Caco-2 (cell line): ENCODE data around the gene SF3B2. TPM values are rescaled to one million over a fixed set of nuclear protein-coding genes. Genes with fewer than 3 reads are reported as not detected.

Experiments used
- BruUV-seq: library from RNA; stranded (reverse); fragments of 400-500 nt; replicated peaks from 2 replicates; lab custom pipeline; 2021; lab: Mats Ljungman, UMichigan
- CTCF ChIA-PET: fragments of 300-600 bp; sonication (Branson Sonifier 250); formaldehyde crosslinking; loops from one replicate; lab custom pipeline; 2022; ENCODE audit warnings: antibody characterized with exemption; lab: Charles Lee
- POLR2A ChIA-PET: fragments of 300-600 bp; sonication (Branson Sonifier 250); formaldehyde crosslinking; loops from one replicate; lab custom pipeline; 2022; ENCODE audit warnings: antibody characterized with exemption; lab: Charles Lee
- DNase-seq, 2 experiments: peaks; one replicate each; pipeline versions ENCODE4 v3.0.0 to v3.0.0-alpha.2; 2020 to 2022
- H3K27me3 ChIP-seq: replicated peaks from 2 replicates; pipeline ENCODE4 v1.6.0; 2011; ENCODE audit warnings: low read length; ENCODE audit not compliant: control insufficient read depth, insufficient read depth
- H3K36me3 ChIP-seq: 2 replicates; pipeline ENCODE4 v1.5.1; 2011; ENCODE audit warnings: low read length; ENCODE audit not compliant: control insufficient read depth, insufficient read depth
- H3K4me1 ChIP-seq: fragments of 250-450 bp; sonication (Bioruptor Pico); 2 replicates; pipeline ENCODE4 v1.5.1; 2020; ENCODE audit warnings: mild to moderate bottlenecking
- H3K4me3 ChIP-seq: 2 replicates; pipeline ENCODE4 v1.5.1; 2011; ENCODE audit warnings: low read depth, mild to moderate bottlenecking, control low read depth, low read length
- H3K9me3 ChIP-seq: fragments of 250-450 bp; sonication (Bioruptor Pico); 2 replicates; pipeline ENCODE4 v1.5.1; 2020; ENCODE audit warnings: mild to moderate bottlenecking, moderate library complexity
- H3K27ac Mint-ChIP-seq: one replicate; pipeline ENCODE4 v1.8.0; 2022; ENCODE audit warnings: mixed read lengths; ENCODE audit not compliant: unreplicated experiment
- H3K27me3 Mint-ChIP-seq: one replicate; pipeline ENCODE4 v1.8.0; 2022; ENCODE audit warnings: mixed read lengths; ENCODE audit not compliant: insufficient read depth, unreplicated experiment
- H3K36me3 Mint-ChIP-seq: one replicate; pipeline ENCODE4 v1.8.0; 2022; ENCODE audit warnings: mild to moderate bottlenecking, mixed read lengths; ENCODE audit not compliant: insufficient read depth, unreplicated experiment
- H3K4me1 Mint-ChIP-seq: one replicate; pipeline ENCODE4 v1.8.0; 2022; ENCODE audit warnings: low read depth, mixed read lengths; ENCODE audit not compliant: unreplicated experiment
- H3K4me3 Mint-ChIP-seq: one replicate; pipeline ENCODE4 v1.8.0; 2022; ENCODE audit warnings: mild to moderate bottlenecking, moderate library complexity, mixed read lengths; ENCODE audit not compliant: unreplicated experiment
- H3K9me3 Mint-ChIP-seq: one replicate; pipeline ENCODE4 v1.8.0; 2022; ENCODE audit warnings: mixed read lengths; ENCODE audit not compliant: unreplicated experiment
- intact Hi-C: fragments of 100-400 bp; cut with micrococcal nuclease; formaldehyde crosslinking; loops from one replicate; pipeline ENCODE4 v1.10.0; 2022; ENCODE audit not compliant: unreplicated experiment
- total RNA-seq: library from RNA; stranded (reverse); gene quantifications from 2 replicates; pipeline ENCODE4 v1.2.3, GENCODE V29; 2022
- TF ChIP-seq, protein P1 (sequence below), 2 experiments: fragments of 200-600 bp in 1 of 2; IDR thresholded peaks; 1 replicate in 1 of 2; 2 replicates in 1 of 2; pipeline versions ENCODE4 v1.5.1 to v1.8.0; 2011 to 2022; ENCODE audit warnings: antibody characterized with exemption in 1 of 2, control low read depth in 1 of 2, inconsistent platforms in 1 of 2, low read depth in 1 of 2, low read length in 1 of 2, mild to moderate bottlenecking in 1 of 2, moderate library complexity in 1 of 2; ENCODE audit not compliant: insufficient read depth in 1 of 2, severe bottlenecking in 1 of 2, unreplicated experiment in 1 of 2

The SF3B2 gene
- total RNA-seq, 1 experiment from 2014 or later: 224 TPM

DNA sequence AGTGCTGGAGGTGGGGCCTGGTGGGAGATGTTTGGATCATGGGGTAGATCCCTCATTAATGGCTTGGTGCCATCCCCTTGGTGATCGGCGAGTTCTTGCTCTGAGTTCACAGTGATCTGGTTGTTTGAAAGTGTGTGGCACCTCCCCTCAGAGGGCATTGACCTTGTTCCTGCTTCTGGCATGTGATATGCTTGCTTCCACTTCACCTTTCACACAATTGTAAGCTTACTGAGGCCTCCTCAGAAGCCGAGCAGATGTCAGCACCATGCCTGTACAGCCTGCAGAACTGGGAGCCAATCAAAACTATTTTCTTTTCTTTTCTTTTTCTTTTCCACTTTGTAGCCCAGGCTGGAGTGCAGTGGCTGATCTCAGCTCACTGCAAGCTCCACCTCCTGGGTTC, 14.8 kb upstream of the SF3B2 start:
- Histone ChIP-seq H3K36me3 (no peaks in the 10 kb centered on the region), H3K4me3 (no peak overlapping the region), H3K4me1 (no peaks in the 10 kb centered on the region), H3K9me3 (peaks cover 3% of the 10 kb centered on the region), H3K27me3 (no peaks in the 10 kb centered on the region)
- Mint-ChIP-seq H3K4me3 (no peak overlapping the region), H3K9me3 (no peaks in the 10 kb centered on the region), H3K27ac (no peak overlapping the region), H3K4me1 (no peaks in the 10 kb centered on the region), H3K36me3 (no peaks in the 10 kb centered on the region), H3K27me3 (no peaks in the 10 kb centered on the region)
- no TSS peak for BruUV-seq
- no peak for DNase-seq
- CTCF ChIA-PET: no interaction called here
- intact Hi-C loops: no loop called here
- POLR2A ChIA-PET: no interaction called here
- TF ChIP-seq, protein P1, sequence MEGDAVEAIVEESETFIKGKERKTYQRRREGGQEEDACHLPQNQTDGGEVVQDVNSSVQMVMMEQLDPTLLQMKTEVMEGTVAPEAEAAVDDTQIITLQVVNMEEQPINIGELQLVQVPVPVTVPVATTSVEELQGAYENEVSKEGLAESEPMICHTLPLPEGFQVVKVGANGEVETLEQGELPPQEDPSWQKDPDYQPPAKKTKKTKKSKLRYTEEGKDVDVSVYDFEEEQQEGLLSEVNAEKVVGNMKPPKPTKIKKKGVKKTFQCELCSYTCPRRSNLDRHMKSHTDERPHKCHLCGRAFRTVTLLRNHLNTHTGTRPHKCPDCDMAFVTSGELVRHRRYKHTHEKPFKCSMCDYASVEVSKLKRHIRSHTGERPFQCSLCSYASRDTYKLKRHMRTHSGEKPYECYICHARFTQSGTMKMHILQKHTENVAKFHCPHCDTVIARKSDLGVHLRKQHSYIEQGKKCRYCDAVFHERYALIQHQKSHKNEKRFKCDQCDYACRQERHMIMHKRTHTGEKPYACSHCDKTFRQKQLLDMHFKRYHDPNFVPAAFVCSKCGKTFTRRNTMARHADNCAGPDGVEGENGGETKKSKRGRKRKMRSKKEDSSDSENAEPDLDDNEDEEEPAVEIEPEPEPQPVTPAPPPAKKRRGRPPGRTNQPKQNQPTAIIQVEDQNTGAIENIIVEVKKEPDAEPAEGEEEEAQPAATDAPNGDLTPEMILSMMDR (IDR thresholded peaks at IDR 0.05; ENCODE audit: insufficient read depth in 1 of 2, low read depth in 1 of 2, low read length in 1 of 2, severe bottlenecking in 1 of 2, unreplicated experiment in 1 of 2): no peak

DNA sequence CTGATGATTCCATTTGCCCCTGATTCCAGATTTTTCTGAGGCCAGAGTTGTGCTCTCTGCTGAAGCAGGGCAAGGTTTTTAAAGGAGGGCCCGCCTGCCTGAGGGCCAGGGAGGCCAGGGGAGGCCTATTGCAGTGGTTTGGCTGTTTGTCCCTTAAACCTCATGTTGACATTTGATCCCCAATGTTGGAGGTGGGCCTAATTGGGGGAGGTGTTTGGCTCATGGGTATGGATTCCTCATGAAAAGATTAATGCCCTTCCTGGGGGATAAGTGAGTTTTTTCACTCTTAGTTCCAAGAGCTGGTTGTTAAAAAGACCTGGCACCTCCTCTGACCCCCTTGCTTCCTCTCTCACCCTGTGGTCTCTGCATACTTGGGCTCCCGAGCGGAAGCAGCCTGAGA, 12.4 kb upstream of the SF3B2 start:
- Histone ChIP-seq H3K9me3 (peaks cover 3% of the 10 kb centered on the region), H3K4me3 (no peak overlapping the region), H3K27me3 (no peaks in the 10 kb centered on the region), H3K36me3 (no peaks in the 10 kb centered on the region), H3K4me1 (no peaks in the 10 kb centered on the region)
- no peak overlapping the region for H3K4me3 Mint-ChIP-seq
- no peak for DNase-seq
- intact Hi-C loops: no loop called here
- TF ChIP-seq, protein P1 (IDR thresholded peaks at IDR 0.05; ENCODE audit: insufficient read depth in 1 of 2, low read depth in 1 of 2, low read length in 1 of 2, severe bottlenecking in 1 of 2, unreplicated experiment in 1 of 2): no peak
- ChIA-PET CTCF (no interaction called here), POLR2A (no interaction called here)
- no peaks in the 10 kb centered on the region for H3K36me3 Mint-ChIP-seq
- no peaks in the 10 kb centered on the region for H3K9me3 Mint-ChIP-seq
- no peaks in the 10 kb centered on the region for H3K4me1 Mint-ChIP-seq
- no peak overlapping the region for H3K27ac Mint-ChIP-seq
- H3K27me3 Mint-ChIP-seq: no peaks in the 10 kb centered on the region
- no TSS peak for BruUV-seq

DNA sequence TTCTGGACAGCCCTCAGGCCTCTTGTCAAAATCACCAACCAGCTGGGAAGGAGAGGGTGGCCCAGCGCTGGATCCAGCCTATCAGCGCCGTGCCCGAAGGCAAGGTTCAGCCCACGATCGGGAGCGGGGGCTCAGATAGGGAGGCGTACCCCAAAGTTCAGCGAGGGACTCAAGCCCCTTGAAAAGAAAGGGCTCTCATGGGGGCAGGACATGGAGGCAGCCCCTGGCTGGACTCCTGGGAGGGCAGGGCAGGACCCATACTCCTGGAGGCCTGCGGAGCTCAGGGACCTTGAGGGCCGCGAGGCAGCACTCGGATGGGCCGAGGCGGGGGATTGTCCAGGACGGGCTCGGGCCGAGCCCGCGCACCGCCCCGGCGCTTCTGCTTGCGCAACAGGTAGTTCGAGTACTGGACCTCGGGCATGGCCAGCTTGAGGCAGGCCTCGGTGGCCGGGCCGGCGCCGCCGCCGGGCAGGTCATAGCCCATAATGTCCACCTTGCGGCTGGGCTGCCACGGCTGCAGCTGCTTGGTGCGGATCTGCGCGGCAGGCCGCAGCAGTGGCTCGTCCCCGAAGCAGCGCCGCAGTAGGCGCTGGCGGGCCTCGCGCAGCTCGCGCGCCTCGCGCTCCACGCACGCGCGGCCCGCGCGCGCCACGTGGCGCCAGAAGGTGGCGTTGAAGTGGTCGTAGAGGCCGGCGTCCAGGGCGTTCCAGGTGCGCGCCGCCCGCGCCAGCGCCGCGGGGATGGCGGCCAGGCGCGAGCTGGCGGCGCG, 9.8 kb upstream of the SF3B2 start:
- Histone ChIP-seq H3K4me1 (0 out of 2 replicates have a peak, but pooled peaks cover 4% of the 10 kb centered on the region), H3K36me3 (no peaks in the 10 kb centered on the region), H3K4me3 (no peak overlapping the region), H3K27me3 (no peaks in the 10 kb centered on the region), H3K9me3 (peaks cover 1% of the 10 kb centered on the region; the same call in 1 of the 2 replicates)
- TF ChIP-seq, protein P1 (IDR thresholded peaks at IDR 0.05; ENCODE audit: insufficient read depth in 1 of 2, low read depth in 1 of 2, low read length in 1 of 2, severe bottlenecking in 1 of 2, unreplicated experiment in 1 of 2): no peak
- Mint-ChIP-seq H3K27me3 (no peaks in the 10 kb centered on the region), H3K9me3 (no peaks in the 10 kb centered on the region), H3K4me3 (no peak overlapping the region), H3K36me3 (no peaks in the 10 kb centered on the region), H3K27ac (no peak overlapping the region), H3K4me1 (no peaks in the 10 kb centered on the region)
- intact Hi-C loops: no loop called here
- no TSS peak for BruUV-seq
- CTCF ChIA-PET: no interaction called here
- POLR2A ChIA-PET: no interaction called here
- no peak for DNase-seq
